Common myeloid progenitor, CD34-positive (primary cell): ENCODE measurements around the gene SMARCA1.

Experiments used
- CTCF ChIA-PET: fragments of 350-600 bp; sonication (Branson Sonifier 250); formaldehyde crosslinking; loops from one replicate; lab custom pipeline; 2021; ENCODE audit warnings: antibody characterized with exemption; lab: Charles Lee
- POLR2A ChIA-PET: fragments of 350-600 bp; sonication (Branson Sonifier 250); formaldehyde crosslinking; loops from one replicate; lab custom pipeline; 2021; ENCODE audit warnings: antibody characterized with exemption; lab: Charles Lee
- DNase-seq, 3 donors: peaks; one replicate each; pipeline versions ENCODE4 v3.0.0 to v3.0.0-alpha.2; 2013
- H3K27ac ChIP-seq, 2 experiments: 1 replicate in 1 of 2; 2 replicates in 1 of 2; pipeline ENCODE4 v1.7.0; 2013; ENCODE audit warnings: inconsistent platforms in 2 of 2, low read length in 2 of 2, mild to moderate bottlenecking in 2 of 2, low read depth in 1 of 2, moderate library complexity in 1 of 2; ENCODE audit not compliant: severe bottlenecking in 2 of 2, insufficient read depth in 1 of 2, poor library complexity in 1 of 2
- H3K27me3 ChIP-seq, 5 experiments: replicated peaks in 2 of 5; 1 replicate in 3 of 5; 2 replicates in 2 of 5; pipeline versions ENCODE4 v1.6.1 to v1.7.0; 2013; ENCODE audit warnings: low read length in 4 of 5, mild to moderate bottlenecking in 2 of 5, moderate library complexity in 2 of 5, inconsistent platforms in 1 of 5; ENCODE audit not compliant: insufficient read depth in 5 of 5, control insufficient read depth in 4 of 5
- H3K36me3 ChIP-seq, 4 experiments: 1 replicate in 2 of 4; 2 replicates in 2 of 4; pipeline versions ENCODE4 v1.6.1 to v1.7.0; 2013; ENCODE audit warnings: low read length in 3 of 4, control low read depth in 1 of 4, mild to moderate bottlenecking in 1 of 4; ENCODE audit not compliant: control insufficient read depth in 4 of 4, insufficient read depth in 4 of 4
- H3K4me1 ChIP-seq, 4 experiments: 1 replicate in 3 of 4; 2 replicates in 1 of 4; pipeline versions ENCODE4 v1.6.1 to v1.7.1; 2013; ENCODE audit warnings: low read length in 3 of 4, mild to moderate bottlenecking in 3 of 4, control low read depth in 1 of 4, inconsistent platforms in 1 of 4, moderate library complexity in 1 of 4; ENCODE audit not compliant: control insufficient read depth in 4 of 4, insufficient read depth in 4 of 4; ENCODE audit errors: control extremely low read depth in 1 of 4
- H3K4me3 ChIP-seq, 7 experiments: 1 replicate in 4 of 7; 2 replicates in 3 of 7; pipeline versions ENCODE4 v1.5.1 to v1.7.0; 2013; ENCODE audit warnings: mild to moderate bottlenecking in 7 of 7, low read length in 6 of 7, moderate library complexity in 6 of 7, inconsistent platforms in 2 of 7, low read depth in 2 of 7, control low read depth in 1 of 7; ENCODE audit not compliant: insufficient read depth in 4 of 7, control insufficient read depth in 1 of 7; ENCODE audit errors: extremely low read depth in 1 of 7
- H3K9me3 ChIP-seq, 5 experiments: 1 replicate in 4 of 5; 2 replicates in 1 of 5; pipeline versions ENCODE4 v1.6.1 to v1.7.1; 2013; ENCODE audit warnings: low read length in 4 of 5, mild to moderate bottlenecking in 2 of 5, inconsistent platforms in 1 of 5, low read depth in 1 of 5, moderate library complexity in 1 of 5; ENCODE audit not compliant: control insufficient read depth in 4 of 5, insufficient read depth in 2 of 5; ENCODE audit errors: control extremely low read depth in 1 of 5
- WGBS: methylation state at CpG from one replicate; pipeline ENCODE4 v1.1.5; 2013; ENCODE audit not compliant: insufficient coverage; 5-methylcytosine and 5-hydroxymethylcytosine counted together

Gene SMARCA1

DNA sequence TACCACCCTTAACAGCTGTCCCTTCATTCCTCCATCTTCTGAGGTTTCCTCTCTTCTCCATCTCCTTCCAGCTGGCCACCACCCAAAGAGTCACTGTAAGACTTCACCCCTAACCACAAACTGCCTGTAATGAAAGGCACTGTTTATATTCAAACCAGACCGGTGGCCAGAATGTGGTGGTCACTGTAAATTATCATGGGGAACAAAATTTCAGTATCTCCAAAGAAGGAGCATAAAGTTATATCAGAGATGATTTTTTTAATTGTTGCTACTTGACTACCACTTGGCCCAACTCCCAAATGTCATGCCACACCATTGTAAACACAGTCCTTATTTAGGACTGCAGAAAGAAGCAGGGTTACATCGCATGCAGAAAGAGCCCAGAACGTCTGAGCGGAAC is 44.8 kb downstream of the SMARCA1 start:
- Histone ChIP-seq H3K27ac (no peak overlapping the region), H3K4me1 (no peaks in the 10 kb centered on the region), H3K36me3 (no peaks in the 10 kb centered on the region), H3K9me3 (no peaks in the 10 kb centered on the region), H3K4me3 (no peak overlapping the region), H3K27me3 (no peaks in the 10 kb centered on the region)
- ChIA-PET CTCF (no interaction called here), POLR2A (no interaction called here)
- peak in 1 of 3 donors; percentile 10 for DNase-seq
- WGBS = 77% methylated on average over 3 of the region's 4 CpGs

DNA sequence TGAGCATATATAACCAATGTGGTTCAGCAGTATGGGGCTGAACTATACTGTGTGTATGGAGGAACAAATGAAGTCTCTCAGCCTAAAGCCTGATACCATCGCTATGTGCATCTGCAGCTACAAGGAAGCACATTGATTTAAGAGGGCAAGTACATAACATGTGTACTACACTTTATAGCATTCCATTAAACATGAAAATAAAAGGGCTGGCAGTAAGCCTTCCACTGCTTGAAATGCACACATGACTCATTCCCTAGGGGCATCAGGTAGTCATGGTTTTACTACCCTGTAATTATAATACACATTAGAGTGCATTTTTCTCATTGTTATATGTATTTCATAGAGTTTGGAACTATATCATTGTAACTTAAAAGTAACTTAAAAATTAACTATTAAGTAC is 51.2 kb downstream of the SMARCA1 start:
- ChIA-PET CTCF (no interaction called here), POLR2A (no interaction called here)
- Histone ChIP-seq H3K36me3 (no peaks in the 10 kb centered on the region), H3K27me3 (no peaks in the 10 kb centered on the region), H3K9me3 (no peaks in the 10 kb centered on the region), H3K4me1 (no peaks in the 10 kb centered on the region), H3K4me3 (no peak overlapping the region), H3K27ac (no peak overlapping the region)
- DNase-seq = no peak
- no CpG with 5 or more reads among the region's 1 CpG for WGBS

DNA sequence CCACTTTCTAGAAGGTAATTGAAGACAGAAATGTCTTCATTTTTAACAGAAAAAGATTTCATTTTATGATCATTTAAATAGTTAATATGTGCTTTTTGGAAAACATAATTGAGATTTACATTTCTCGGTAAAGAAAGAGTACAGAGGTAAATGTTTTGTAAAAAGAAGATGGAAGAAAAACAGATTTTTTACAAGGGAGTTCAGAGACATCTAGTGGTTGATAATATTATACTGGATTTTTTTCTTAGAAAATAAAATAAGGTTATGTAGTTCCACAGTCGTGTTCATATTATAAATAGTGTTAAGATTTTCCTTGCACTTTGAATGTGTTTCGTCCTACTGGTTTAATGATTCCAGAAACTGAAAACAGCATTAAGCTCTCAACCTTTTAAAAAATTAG is 60.6 kb downstream of the SMARCA1 start:
- 80% methylated on average over 1 of the region's 3 CpGs for WGBS
- POLR2A ChIA-PET = no interaction called here
- no peaks in the 10 kb centered on the region for H3K27me3 ChIP-seq
- no peak overlapping the region for H3K4me3 ChIP-seq
- H3K9me3 ChIP-seq = no peaks in the 10 kb centered on the region
- DNase-seq = peak in 1 of 3 donors; percentile 6
- CTCF ChIA-PET = no interaction called here
- no peak overlapping the region for H3K27ac ChIP-seq
- peaks cover 0 to 2% (median 0%) of the 10 kb centered on the region in 4 experiments for H3K36me3 ChIP-seq
- H3K4me1 ChIP-seq = no peaks in the 10 kb centered on the region

DNA sequence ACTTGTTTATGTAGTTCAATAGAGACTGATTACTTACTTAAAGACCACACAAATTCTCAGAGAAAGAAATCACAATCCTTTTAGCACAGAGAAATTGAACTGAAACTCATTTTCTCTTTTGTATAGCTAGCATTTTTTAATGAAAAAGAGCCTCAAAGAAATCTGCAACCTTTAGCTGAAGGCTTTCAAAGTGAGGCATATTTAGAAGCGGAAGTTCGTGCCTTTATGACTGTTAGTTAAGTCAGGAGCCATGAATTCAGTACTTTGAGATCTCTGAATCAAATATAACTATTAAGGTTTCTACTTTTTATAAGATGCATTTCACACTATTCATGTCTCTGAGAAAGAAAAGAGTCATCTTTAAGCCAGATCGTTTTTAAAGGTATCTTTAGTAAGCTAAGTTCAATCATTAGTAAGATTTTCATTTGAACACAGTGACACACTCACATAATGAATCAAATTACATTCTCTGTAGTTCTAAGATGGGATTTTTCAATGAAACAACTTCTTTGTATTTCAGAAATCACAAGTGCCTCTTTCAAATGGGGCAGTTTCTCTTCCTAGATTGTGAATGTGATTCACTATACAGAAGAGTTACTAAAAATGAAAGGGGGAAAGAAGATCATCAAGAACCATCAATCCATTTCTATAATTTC is 61.4 kb downstream of the SMARCA1 start:
- Histone ChIP-seq H3K9me3 (no peaks in the 10 kb centered on the region), H3K27ac (no peak overlapping the region), H3K27me3 (no peaks in the 10 kb centered on the region), H3K36me3 (peaks cover 0 to 2% (median 0%) of the 10 kb centered on the region in 4 experiments), H3K4me1 (no peaks in the 10 kb centered on the region), H3K4me3 (no peak overlapping the region)
- ChIA-PET POLR2A (no interaction called here), CTCF (interaction anchor here (1.5 kb wide), 1 partner anchor 13 kb away, joined by 3 read pairs; no protein-coding TSS in a partner anchor)
- WGBS = no CpG with 5 or more reads among the region's 3 CpGs
- DNase-seq = no peak

DNA sequence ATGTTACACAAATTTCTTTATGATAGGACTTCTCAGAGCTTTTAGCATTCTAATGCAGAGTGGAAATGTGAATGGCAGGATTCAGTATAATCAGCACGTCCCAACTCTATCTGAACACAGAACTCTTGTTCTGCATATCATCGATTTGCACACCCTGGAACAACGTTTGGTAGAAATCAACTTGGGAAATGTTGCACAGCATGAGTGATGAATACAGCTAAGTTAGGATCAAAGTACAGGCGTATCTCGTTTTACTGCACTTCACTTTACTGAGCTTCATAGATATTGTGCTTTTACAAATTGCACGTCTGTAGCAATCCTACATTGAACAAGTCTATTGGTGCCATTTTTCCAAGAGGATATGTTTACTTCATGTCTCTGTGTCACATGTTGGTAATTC is 70.8 kb downstream of the SMARCA1 start:
- ChIA-PET POLR2A (no interaction called here), CTCF (interaction anchor here (1.7 kb wide), 1 partner anchor 11 kb away, joined by 4 read pairs; no protein-coding TSS in a partner anchor)
- H3K27me3 ChIP-seq = no peaks in the 10 kb centered on the region
- no peak overlapping the region for H3K4me3 ChIP-seq
- H3K36me3 ChIP-seq = no peaks in the 10 kb centered on the region
- H3K4me1 ChIP-seq = no peaks in the 10 kb centered on the region
- 75% methylated on average over 4 of the region's 6 CpGs for WGBS
- H3K9me3 ChIP-seq = no peaks in the 10 kb centered on the region
- no peak for DNase-seq
- H3K27ac ChIP-seq = no peak overlapping the region

DNA sequence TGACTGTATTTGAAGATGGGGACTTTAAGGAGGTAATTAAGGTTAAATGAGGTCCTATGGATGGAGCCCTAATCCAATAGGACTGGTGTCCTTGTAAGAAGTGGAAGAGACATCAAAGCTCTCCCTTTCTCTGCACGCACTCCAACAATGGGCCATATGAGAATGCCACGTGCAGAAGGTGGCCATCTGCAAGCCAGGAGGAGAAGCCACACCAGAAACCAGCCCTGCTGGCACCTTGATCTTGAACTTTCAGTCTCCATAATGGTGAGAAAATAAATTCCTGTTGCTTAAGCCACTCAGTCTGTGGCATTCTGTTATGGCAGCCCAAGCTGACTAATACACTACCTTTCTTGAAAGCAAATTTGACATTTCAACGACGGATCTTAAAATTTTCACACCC is 73.2 kb downstream of the SMARCA1 start:
- Histone ChIP-seq H3K27ac (no peak overlapping the region), H3K4me1 (no peaks in the 10 kb centered on the region), H3K9me3 (no peaks in the 10 kb centered on the region), H3K4me3 (no peak overlapping the region), H3K36me3 (no peaks in the 10 kb centered on the region), H3K27me3 (no peaks in the 10 kb centered on the region)
- ChIA-PET CTCF (interaction anchor here (0.7 to 1.2 kb wide), 2 partner anchors 11 to 296 kb away, joined by 3 read pairs; no protein-coding TSS in a partner anchor), POLR2A (no interaction called here)
- WGBS = 59% methylated on average over 2 of the region's 4 CpGs
- no peak for DNase-seq

DNA sequence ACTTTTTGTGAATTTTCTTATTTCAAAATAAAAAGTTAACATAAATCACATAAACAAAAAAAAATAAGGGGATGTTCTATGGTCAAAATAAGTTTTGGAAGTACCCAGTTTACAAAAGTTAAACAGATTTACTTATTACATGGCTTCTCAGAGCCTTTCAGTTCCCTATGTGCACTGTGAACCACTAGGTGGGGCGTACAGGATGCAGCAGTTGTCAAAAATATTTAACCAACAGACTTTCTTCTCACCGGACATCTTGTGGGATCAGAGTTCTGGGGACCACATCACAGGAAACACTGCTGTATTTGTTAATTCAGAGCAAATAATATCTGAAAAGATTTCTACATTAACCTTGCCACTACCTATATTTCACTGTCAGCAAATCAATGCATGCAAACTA is 74.1 kb downstream of the SMARCA1 start:
- H3K27ac ChIP-seq = no peak overlapping the region
- ChIA-PET POLR2A (no interaction called here), CTCF (interaction anchor here (1.2 kb wide), 1 partner anchor 12 kb away, joined by 3 read pairs; no protein-coding TSS in a partner anchor)
- no peaks in the 10 kb centered on the region for H3K9me3 ChIP-seq
- no peaks in the 10 kb centered on the region for H3K36me3 ChIP-seq
- WGBS = 40% methylated on average over 1 of the region's 2 CpGs
- H3K4me3 ChIP-seq = no peak overlapping the region
- H3K4me1 ChIP-seq = no peaks in the 10 kb centered on the region
- DNase-seq = peak in 2 of 3 donors; percentile 46 to 57
- H3K27me3 ChIP-seq = no peaks in the 10 kb centered on the region
